Measurements from ENCODE around the gene PER1. TPM values are rescaled to one million over a fixed set of nuclear protein-coding genes. Genes with fewer than 3 reads are reported as not detected.

The PER1 gene
- total and polyA plus RNA-seq, 2 of the 8 experiments (the other 6 are each of a cell fraction or from before 2014, with no cell fraction given) = 9.6 to 38.0 TPM

DNA sequence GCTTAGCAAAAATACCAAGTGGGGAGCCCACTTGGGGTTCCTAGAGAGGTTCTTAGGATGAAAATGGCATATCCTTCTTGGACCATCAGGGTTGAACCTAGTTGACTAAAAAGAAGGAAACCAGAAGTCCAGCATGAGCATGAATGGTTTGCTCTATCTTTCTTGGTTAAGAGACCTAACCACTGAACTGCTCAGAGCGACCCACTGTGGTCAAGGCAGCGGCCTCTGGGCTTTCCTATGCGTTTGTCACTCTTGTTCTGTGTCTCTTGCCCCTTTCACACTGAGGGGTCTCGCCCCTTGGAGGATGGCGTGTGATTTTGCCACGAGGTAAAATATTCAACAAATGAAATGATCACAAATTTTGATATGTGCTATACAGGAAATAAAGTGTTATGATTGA is 38.3 kb upstream of the PER1 start:
- Histone ChIP-seq H3K23ac (ENCODE audit: insufficient read length) (no peak overlapping the region), H2BK5ac (ENCODE audit: low read depth, low read length) (no peak overlapping the region), H4K91ac (replicated peaks; ENCODE audit: insufficient read length, low read length) (no peak overlapping the region), H3K4me3 (ENCODE audit: extremely low read depth in 1 of 4, insufficient read depth in 2 of 4, low read depth in 3 of 4, low read length in 4 of 4) (peak overlapping the region; percentile 9 to 89 (median 78); a peak in 7 of 8 replicates), H2AFZ (ENCODE audit: low read length) (no peak overlapping the region), H3K4ac (replicated peaks; ENCODE audit: insufficient read length, low read depth, low read length) (no peak overlapping the region), H2AK5ac (ENCODE audit: low read depth, low read length) (no peak overlapping the region), H3K36me3 (ENCODE audit: control insufficient read depth in 2 of 4, insufficient read depth in 4 of 4, low read length in 3 of 4) (no peaks in the 10 kb centered on the region), H2BK15ac (ENCODE audit: low read length) (no peak overlapping the region), H3K4me1 (replicated peaks in 1 of 4; ENCODE audit: control insufficient read depth in 3 of 4, insufficient read depth in 4 of 4, low read length in 3 of 4) (peaks cover 4 to 21% (median 10%) of the 10 kb centered on the region in 4 experiments; a peak in 6 of 7 replicates), H3K4me2 (ENCODE audit: insufficient read depth in 1 of 2, low read depth in 2 of 2, low read length in 2 of 2) (peak overlapping the region; percentile 86 to 96), H2BK120ac (replicated peaks; ENCODE audit: low read depth, low read length) (no peak overlapping the region), H3K56ac (replicated peaks; ENCODE audit: insufficient read length, low read depth, low read length) (no peak overlapping the region), H3K23me2 (ENCODE audit: low read depth, low read length) (peaks cover 17% of the 10 kb centered on the region), H3K14ac (ENCODE audit: insufficient read length) (no peak overlapping the region), H4K5ac (ENCODE audit: insufficient read length, low read depth, low read length) (no peak overlapping the region), H3K27ac (ENCODE audit: low read depth, low read length) (no peak overlapping the region), H2BK12ac (ENCODE audit: low read depth, low read length) (no peak overlapping the region), H3K9me3 (ENCODE audit: insufficient read depth in 2 of 2, low read depth in 1 of 2, low read length in 1 of 2) (no peaks in the 10 kb centered on the region), H2BK20ac (ENCODE audit: low read length) (no peak overlapping the region), H3K79me1 (ENCODE audit: low read depth, low read length) (no peaks in the 10 kb centered on the region), H4K20me1 (replicated peaks in 1 of 2; ENCODE audit: control insufficient read depth in 1 of 2, insufficient read depth in 2 of 2, low read length in 2 of 2) (peaks cover 2 to 6% of the 10 kb centered on the region in 2 experiments), H3K9ac (replicated peaks in 1 of 4; ENCODE audit: extremely low read depth in 1 of 4, low read depth in 3 of 4, low read length in 3 of 4) (no peak overlapping the region), H3K27me3 (replicated peaks in 1 of 4; ENCODE audit: control insufficient read depth in 3 of 4, extremely low read depth in 1 of 4, insufficient read depth in 3 of 4, low read length in 3 of 4) (peaks cover 2 to 17% (median 11%) of the 10 kb centered on the region in 4 experiments), H3K18ac (ENCODE audit: extremely low read depth, low read length) (0 out of 2 replicates have a peak overlapping the region, but pooled peaks have one; percentile 13), H4K8ac (ENCODE audit: extremely low read depth, insufficient read depth, low read length) (no peak overlapping the region), H3K79me2 (ENCODE audit: control insufficient read depth in 1 of 2, insufficient read depth in 2 of 2, low read length in 2 of 2) (no peaks in the 10 kb centered on the region)
- CTCF ChIA-PET (ENCODE audit: partially characterized antibody) = interaction anchor here (1.1 to 1.7 kb wide), 4 partner anchors 18 to 72 kb away, joined by 3 to 5 read pairs (median 3); partner anchors contain the start of gene ALOXE3
- TF ChIP-seq SP2 (IDR thresholded peaks at IDR 0.05; ENCODE audit: low read length) (no peak), KDM1A (IDR thresholded peaks at IDR 0.05; ENCODE audit: borderline replicate concordance, low read length) (no peak)
- DNase-seq (ENCODE audit: low read depth in 1 of 2, low spot score in 2 of 2) (no peak), FAIRE-seq (no peak)
- WGBS, 2 experiments (ENCODE audit: extremely low coverage in 1 of 2, insufficient coverage in 1 of 2, insufficient read length in 1 of 2, insufficient replicate concordance in 2 of 2, low coverage in 1 of 2, low lambda C conversion rate in 2 of 2, missing lambda C conversion rate in 1 of 2) = 59% methylated on average over 6 of the region's 6 CpGs; no CpG with 5 or more reads in 1 of the 2 experiments
- POLR2A ChIA-PET (ENCODE audit: partially characterized antibody) = interaction anchor here (0.9 to 19.9 kb wide), 17 partner anchors 14 to 186 kb away, joined by 3 to 373 read pairs (median 4); partner anchors contain the start of genes AURKB, KRABD2, PER1 and TMEM107

Measured in H1 (cell line).